SKM-1 (cell line): ENCODE results near the gene MXD1.
"Not testable (repeated sequence)": the region's sequence is repeated elsewhere in the genome, so short reads cannot be mapped to it uniquely, and the experiment has no call there.

Source experiments
- DNase-seq: peaks from one replicate; lab custom pipeline; 2025; ENCODE audit not compliant: unreplicated experiment; lab: John Stamatoyannopoulos, UW

Gene MXD1

DNA sequence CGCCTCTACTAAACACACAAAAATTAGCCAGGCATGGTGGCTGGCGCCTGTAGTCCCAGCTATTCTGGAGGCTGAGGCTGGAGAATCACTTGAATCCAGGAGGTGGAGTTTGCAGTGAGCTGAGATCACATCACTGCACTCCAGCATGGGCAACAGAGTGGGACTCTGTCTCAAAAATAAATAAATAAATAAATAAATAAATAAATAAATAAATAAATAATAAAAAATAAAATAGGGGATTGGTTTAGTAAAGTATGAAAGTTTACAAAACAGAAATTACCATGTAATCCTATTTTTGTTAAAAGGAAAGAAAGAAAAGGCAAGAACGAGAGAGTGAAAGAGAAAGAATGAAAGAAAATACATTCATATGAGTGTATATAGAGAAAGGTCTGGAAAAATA is 35.8 kb downstream of the MXD1 start:
- DNase-seq = not testable (repeated sequence)

- no peak for DNase-seq
These were observed 37.6 kb downstream of the MXD1 start for GRCh38 chr2:69952336-69953115.

- DNase-seq = no peak
These were observed 39.2 kb downstream of the MXD1 start for GRCh38 chr2:69954084-69954483.

DNA sequence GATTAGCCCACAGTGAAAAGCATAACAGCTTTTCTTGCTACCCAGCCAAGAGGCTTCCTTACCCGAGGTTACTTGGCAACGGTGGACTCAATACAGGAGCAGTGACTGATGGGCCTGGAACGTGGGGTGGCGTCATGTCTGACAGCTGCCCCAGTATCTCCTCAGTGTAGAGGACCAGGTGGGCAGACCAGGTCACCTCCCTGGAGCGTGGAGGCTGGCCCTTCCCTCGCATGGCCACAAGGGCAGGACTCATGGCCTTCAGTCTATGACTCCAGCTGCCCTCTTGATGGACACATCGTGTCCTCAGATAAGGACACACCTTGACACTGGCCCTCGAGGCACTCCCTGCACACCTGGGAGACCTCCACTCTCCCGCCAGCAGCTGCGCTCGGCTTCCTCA is 40.1 kb downstream of the MXD1 start:
- no peak for DNase-seq

GRCh38 chr2:69956475-69956979 is 41.6 kb downstream of the MXD1 start:
- DNase-seq = no peak

DNA sequence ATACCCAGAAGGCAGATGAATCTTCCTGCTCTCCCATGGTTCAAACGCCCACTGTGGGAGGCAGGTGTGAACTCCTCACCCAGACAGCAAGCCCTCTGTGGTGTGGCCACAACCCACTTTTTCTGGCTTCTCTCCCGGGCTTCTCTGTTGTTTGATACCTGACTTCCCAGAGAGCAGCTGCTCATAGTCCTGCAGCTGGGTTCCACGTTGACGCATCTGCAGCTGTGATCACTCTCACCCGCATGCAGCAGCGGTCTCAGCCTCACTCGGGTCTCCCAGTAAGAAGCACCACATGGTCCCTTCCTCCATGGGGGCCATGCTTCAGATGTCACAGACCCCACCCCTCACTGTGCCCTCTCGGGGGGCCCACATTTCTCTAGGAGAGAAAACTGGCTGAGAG is 43.1 kb downstream of the MXD1 start:
- no peak for DNase-seq

DNA sequence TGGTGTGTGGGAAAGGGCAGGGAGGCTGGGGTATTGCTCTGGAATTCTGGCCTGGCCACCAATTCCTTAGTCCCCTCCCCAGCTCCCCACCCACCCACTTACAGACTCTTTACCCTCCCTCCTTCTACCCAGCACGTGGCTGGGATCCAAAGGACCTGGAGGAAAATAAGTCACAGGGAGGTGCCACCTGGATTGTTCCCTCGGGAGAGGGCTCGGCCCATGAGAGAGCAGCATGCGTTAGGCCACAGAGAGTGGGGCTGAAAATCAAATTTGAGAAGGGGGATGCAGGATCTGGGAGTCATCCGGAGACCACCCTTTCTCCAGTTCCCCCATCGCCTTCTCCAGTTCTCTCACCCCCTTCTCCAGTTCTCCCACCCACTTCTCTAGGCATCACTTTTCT is 43.6 kb downstream of the MXD1 start:
- DNase-seq = no peak

DNA sequence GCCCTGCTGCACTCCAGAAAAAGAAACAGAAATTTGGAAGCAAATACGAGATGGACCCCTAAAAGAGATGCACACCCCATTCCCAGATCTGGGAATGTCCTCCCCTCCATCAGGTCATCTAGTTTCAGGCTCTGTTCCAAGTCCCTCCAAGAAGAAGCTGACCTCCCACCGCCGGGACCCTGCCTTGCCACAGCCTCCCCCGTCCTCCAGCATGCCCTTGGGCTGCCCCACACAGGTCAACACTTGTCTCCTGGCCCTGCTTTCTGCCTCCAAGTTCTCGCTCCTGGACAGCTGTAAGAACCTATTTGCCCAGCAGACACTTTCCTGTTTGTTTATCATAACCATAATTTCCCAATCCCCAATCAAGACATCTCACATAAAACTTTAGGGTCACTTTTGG is 44.5 kb downstream of the MXD1 start:
- DNase-seq = no peak

DNA sequence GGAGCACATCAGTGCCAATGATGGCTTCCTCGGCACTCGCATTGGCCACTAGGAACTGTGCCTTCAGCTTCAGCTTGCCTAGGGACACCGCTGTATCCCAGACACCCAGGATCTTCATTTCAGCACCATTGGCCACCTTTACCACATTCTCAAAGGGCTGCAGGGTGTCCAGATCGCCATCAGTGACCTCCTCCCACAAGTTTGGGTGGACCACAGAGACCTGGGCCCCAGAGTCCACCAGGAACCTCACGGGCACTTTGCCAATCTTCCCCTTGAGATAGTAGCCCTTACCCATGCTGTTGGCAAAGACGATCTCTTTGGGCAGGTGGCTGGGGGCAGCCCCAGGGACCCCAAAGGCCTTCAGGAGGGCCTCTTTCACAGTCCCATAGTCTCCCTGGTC is 45.9 kb downstream of the MXD1 start:
- no peak for DNase-seq

- no peak for DNase-seq
These were observed 46.6 kb downstream of the MXD1 start, which contains the start of gene ASPRV1 for GRCh38 chr2:69961496-69961895. Gene ASPRV1, minus strand, starts transcription at chr2:69961631. Its CDS starts 195 bp downstream, at chr2:69961436.

GRCh38 chr2:69962986-69963730 is 48.2 kb downstream of the MXD1 start:
- no peak for DNase-seq

- no peak for DNase-seq
These were observed 49.5 kb downstream of the MXD1 start for GRCh38 chr2:69964353-69964841.

- no peak for DNase-seq
These were observed 51.0 kb downstream of the MXD1 start for GRCh38 chr2:69965756-69966445.

DNA sequence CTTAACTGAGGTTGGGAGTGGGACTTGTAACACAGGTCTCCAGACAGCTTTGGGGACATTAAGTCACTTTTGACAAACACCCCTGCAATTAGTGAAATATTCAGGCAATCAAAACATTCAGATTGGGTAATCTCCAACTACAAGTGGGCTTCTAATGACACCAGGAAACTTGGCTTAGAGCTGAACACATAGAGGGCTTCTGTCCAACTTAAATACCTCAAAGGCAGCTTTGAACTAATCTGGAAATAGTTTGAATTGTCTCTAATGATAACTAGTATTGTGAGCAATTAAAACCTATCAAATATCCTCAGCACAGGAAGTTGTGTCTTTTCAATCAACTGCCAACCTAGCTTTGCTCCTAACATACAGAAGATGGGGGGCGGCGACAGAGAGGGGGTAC is 51.6 kb downstream of the MXD1 start:
- no peak for DNase-seq

DNA sequence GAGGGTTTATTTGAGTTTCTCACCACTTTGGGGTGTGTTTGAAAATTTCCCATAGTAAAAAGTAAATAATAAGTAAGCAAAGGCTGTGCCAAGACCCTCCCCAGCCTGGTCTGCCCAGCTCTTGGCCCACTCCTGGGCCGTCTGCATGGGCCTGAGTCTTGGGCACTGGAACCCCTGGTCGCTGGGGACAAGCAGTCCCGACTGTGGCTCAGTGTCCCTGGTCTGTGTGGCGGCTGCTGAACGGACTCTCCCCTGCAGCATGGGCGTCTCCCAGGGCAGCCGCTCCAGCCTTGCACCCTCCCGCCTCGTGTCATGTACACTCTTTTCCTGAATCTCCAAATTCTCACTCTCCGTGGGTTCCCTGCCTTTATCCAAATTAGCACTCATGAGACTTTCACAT is 53.7 kb downstream of the MXD1 start:
- DNase-seq = no peak

DNA sequence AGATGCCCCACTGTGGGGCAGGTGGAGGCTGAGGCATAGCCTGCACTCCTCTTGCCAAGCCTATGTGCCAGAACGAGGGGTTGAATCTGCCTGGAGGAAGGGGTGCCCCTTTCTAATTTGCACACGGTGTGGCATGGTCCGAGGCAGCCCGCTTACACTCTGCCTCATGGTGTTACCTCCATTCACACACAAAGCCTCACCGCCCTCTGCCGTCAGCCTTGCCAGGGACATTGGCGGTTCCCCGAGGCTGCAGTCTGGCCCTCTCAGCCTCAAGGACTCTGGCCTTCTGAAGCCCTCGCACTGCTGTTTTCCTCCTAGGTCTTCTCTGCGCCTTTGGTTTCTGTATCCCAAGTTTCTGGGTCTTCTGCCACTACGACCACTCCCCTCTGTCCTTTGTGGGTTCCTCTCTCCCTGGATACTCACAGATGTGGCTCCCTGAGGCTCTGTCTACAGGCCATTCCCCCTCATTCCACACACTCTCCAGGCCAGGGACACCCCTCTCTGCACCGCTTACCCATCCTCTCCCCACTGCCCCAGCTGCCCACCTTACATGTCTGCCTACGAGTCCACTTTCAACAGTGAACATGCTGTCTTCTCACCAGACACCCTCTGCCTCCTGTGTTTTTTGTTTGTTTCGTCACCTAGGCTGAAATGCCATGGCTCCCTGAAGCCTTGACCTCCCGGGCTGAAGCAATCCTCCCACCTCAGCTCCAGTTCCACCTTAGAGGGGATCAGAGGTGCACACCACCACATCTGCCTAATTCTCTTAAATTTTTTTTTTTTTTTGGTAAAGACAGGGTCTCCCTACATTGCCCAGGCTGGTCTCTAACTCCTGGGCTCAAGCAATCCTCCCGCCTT is 54.4 kb downstream of the MXD1 start:
- DNase-seq = no peak

DNA sequence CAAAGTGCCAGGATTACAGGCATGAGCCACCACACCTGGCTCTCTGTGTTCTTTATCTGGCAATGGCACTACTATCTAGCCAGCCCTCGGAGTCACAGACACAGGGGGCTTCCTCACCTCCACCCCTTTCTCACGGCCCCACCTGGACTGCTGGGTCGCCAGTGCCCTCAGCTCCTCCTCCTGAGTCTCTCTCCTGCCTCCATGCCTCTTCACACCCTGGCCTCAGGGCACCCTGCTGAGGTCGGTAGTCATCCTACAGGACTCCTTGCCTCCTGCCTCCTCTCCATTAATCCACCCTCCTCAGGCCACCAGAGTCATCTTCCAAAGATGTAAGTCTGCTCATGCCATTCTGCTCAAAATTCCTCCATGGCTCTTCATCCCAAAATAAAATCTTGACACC is 55.1 kb downstream of the MXD1 start:
- DNase-seq = no peak

DNA sequence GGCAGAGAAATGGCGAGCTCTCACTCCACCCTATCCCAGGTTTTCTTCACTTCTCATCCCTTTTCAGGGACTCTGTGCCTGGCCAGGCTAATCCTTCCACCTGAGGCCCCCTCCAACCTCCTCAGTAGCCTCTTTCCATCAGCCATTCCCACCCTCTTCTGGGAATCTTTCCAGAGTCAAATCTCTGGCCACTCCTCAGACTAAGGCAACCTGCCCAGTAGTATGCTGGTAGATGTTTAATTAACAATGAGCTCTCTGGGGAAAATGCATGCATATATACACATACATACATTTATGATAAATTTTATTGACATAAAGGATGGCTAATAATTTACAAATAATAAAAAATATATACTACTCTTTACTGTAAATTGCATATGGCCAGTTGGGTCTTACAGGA is 57.9 kb downstream of the MXD1 start:
- no peak for DNase-seq

- DNase-seq = no peak
These were observed 58.4 kb downstream of the MXD1 start for GRCh38 chr2:69973335-69973735.

GRCh38 chr2:69975136-69975852 is 60.4 kb downstream of the MXD1 start:
- DNase-seq = no peak
